SK-N-MC (cell line): ENCODE results near the gene CBFB.

Experiments
- EZH2 ChIP-seq: fragments of 200-600 bp; sonication (generic); IDR thresholded peaks from one replicate; pipeline ENCODE4 v1.6.1; 2017; ENCODE audit warnings: antibody characterized with exemption
- POLR2AphosphoS5 ChIP-seq: IDR thresholded peaks from 2 replicates; pipeline ENCODE4 v1.6.1; 2012; ENCODE audit warnings: mild to moderate bottlenecking, low read depth, low read length, borderline replicate concordance

GRCh38 chr16:67013823-67014633 is 14.9 kb upstream of the CBFB start:
- TF ChIP-seq POLR2AphosphoS5 (no peak), EZH2 (no peak)
